Type B pancreatic cell (in vitro differentiated cells): ENCODE results near the gene PCGF1. TPM values are rescaled to one million over a fixed set of nuclear protein-coding genes. Genes with fewer than 3 reads are reported as not detected.
A peak's percentile ranks its signal among the peaks of the same experiment; 100 is the strongest.

Experiments used
- DNase-seq: peaks from one replicate; pipeline ENCODE4 v3.0.0; 2021; ENCODE audit warnings: mixed read lengths; ENCODE audit not compliant: unreplicated experiment; ENCODE audit errors: extremely low spot score
- H3K27ac Mint-ChIP-seq: 2 replicates; pipeline ENCODE4 v1.8.0; 2021; ENCODE audit warnings: mild to moderate bottlenecking, mixed read lengths
- H3K27me3 Mint-ChIP-seq: 2 replicates; pipeline ENCODE4 v1.8.0; 2021; ENCODE audit warnings: mixed read lengths
- H3K36me3 Mint-ChIP-seq: 2 replicates; pipeline ENCODE4 v1.8.0; 2021; ENCODE audit warnings: mixed read lengths
- H3K4me1 Mint-ChIP-seq: one replicate; pipeline ENCODE4 v1.8.0; 2021; ENCODE audit warnings: mixed read lengths; ENCODE audit not compliant: unreplicated experiment
- H3K4me3 Mint-ChIP-seq: 2 replicates; pipeline ENCODE4 v1.8.0; 2021; ENCODE audit warnings: mild to moderate bottlenecking, mixed read lengths
- H3K9me3 Mint-ChIP-seq: 2 replicates; pipeline ENCODE4 v1.8.0; 2021; ENCODE audit warnings: mixed read lengths
- total RNA-seq: library from RNA; stranded (reverse); gene quantifications from 2 replicates; pipeline ENCODE4 v1.2.1, GENCODE V29; 2021; ENCODE audit warnings: low replicate concordance
- TF ChIP-seq, protein P1 (sequence below): fragments of 200-600 bp; sonication (generic); conservative IDR thresholded peaks from 2 replicates; pipeline ENCODE4 v1.5.0; 2021; ENCODE audit warnings: antibody characterized with exemption, mild to moderate bottlenecking

PCGF1 gene
- total RNA-seq, 1 donor from 2014 or later, result 30.1 TPM

DNA sequence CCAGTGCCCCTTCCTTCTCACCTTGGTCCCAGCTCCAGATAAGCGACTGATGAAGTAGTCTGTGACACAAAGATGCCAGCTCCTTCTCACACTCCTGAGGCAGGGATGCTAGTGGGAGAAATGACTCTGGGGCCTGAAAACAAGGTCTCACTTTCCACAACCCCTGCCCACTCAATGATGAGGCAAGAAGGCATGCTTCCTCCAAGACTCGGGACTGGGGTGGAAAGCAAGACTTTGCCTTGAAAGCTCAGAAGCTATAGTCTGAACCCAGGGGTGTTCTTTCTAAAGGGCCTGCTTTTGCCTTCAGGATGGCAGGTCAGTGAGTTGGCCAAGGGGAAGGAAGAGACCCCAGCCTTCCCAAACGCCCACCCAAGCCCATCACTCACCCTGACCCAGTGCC is 26.1 kb downstream of the PCGF1 start:
- TF ChIP-seq, protein P1, sequence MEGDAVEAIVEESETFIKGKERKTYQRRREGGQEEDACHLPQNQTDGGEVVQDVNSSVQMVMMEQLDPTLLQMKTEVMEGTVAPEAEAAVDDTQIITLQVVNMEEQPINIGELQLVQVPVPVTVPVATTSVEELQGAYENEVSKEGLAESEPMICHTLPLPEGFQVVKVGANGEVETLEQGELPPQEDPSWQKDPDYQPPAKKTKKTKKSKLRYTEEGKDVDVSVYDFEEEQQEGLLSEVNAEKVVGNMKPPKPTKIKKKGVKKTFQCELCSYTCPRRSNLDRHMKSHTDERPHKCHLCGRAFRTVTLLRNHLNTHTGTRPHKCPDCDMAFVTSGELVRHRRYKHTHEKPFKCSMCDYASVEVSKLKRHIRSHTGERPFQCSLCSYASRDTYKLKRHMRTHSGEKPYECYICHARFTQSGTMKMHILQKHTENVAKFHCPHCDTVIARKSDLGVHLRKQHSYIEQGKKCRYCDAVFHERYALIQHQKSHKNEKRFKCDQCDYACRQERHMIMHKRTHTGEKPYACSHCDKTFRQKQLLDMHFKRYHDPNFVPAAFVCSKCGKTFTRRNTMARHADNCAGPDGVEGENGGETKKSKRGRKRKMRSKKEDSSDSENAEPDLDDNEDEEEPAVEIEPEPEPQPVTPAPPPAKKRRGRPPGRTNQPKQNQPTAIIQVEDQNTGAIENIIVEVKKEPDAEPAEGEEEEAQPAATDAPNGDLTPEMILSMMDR, result no peak
- no peak for DNase-seq
- H3K4me1 Mint-ChIP-seq, result peaks cover 21% of the 10 kb centered on the region
- H3K27me3 Mint-ChIP-seq, result no peaks in the 10 kb centered on the region
- H3K9me3 Mint-ChIP-seq, result no peaks in the 10 kb centered on the region
- no peak overlapping the region for H3K27ac Mint-ChIP-seq
- peak overlapping the region; percentile 100 for H3K4me3 Mint-ChIP-seq
- peaks cover 12% of the 10 kb centered on the region for H3K36me3 Mint-ChIP-seq

DNA sequence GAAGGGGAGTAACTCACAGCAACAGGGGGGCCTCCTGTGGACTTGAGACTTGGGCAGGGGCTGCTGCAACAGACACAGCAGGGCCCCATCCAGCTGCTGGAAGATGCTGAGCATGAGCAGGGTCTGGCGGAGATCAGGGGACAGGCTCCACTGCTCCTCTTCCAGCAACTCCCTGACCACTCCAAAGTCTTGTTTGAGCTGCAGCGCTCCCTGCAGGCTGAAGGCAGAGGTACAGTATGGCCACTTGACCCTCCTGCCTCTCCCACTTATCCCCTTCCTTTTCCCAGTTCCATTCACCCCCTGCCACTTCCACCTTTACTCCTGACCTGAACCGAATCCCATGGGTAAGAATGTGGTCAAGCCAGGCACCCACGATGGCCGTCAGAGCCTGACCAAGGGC is 32.6 kb downstream of the PCGF1 start:
- DNase-seq, result no peak
- peaks cover 11% of the 10 kb centered on the region for H3K4me1 Mint-ChIP-seq
- TF ChIP-seq, protein P1, result peak; percentile 50
- no peak overlapping the region for H3K4me3 Mint-ChIP-seq
- no peaks in the 10 kb centered on the region for H3K9me3 Mint-ChIP-seq
- H3K36me3 Mint-ChIP-seq, result peaks cover 19% of the 10 kb centered on the region
- H3K27me3 Mint-ChIP-seq, result no peaks in the 10 kb centered on the region
- peak overlapping the region; percentile 41 for H3K27ac Mint-ChIP-seq

DNA sequence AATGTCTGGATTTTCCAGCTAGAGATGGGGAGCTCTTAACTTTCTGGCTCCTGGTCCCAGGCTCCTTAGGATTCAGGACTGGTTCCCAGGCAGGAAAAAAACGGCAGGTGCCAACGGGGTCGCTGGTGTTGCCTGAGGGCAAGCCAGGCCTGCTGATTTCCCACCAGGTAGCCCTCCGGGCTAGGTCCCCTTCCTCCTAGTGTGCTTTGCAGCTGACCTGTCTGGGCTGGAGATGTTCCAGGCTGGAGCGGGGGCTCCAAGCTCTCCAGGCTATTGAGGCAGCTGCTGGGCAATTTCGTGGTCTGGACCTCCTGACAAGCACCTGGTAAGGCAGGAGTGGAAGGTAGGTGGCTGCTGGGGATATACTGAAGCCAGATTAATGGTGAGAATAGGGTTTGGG is 33.0 kb downstream of the PCGF1 start:
- Mint-ChIP-seq H3K4me3 (no peak overlapping the region), H3K27me3 (no peaks in the 10 kb centered on the region), H3K9me3 (no peaks in the 10 kb centered on the region), H3K36me3 (peaks cover 19% of the 10 kb centered on the region), H3K27ac (no peak overlapping the region), H3K4me1 (peaks cover 9% of the 10 kb centered on the region)
- no peak for DNase-seq
- TF ChIP-seq, protein P1, result no peak

DNA sequence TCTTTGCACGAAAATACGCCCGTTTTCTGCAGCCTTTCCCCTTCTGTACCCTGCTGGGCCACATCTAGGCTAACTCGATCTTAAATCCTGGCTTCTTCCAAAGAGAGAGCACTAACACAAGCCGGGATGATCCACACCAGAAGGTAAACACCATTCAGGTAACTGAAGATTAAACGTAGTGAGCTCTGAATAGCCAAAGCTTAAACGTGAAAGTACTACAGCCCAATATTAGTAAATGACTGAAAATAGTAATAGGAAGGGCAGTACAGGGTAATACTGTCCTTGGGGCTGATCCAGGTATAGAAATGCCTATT is 34.6 kb downstream of the PCGF1 start:
- Mint-ChIP-seq H3K36me3 (peaks cover 16% of the 10 kb centered on the region), H3K4me3 (peak overlapping the region; percentile 99), H3K9me3 (no peaks in the 10 kb centered on the region), H3K27ac (peak overlapping the region; percentile 97), H3K27me3 (no peaks in the 10 kb centered on the region), H3K4me1 (peaks cover 9% of the 10 kb centered on the region)
- DNase-seq, result no peak
- TF ChIP-seq, protein P1, result no peak

DNA sequence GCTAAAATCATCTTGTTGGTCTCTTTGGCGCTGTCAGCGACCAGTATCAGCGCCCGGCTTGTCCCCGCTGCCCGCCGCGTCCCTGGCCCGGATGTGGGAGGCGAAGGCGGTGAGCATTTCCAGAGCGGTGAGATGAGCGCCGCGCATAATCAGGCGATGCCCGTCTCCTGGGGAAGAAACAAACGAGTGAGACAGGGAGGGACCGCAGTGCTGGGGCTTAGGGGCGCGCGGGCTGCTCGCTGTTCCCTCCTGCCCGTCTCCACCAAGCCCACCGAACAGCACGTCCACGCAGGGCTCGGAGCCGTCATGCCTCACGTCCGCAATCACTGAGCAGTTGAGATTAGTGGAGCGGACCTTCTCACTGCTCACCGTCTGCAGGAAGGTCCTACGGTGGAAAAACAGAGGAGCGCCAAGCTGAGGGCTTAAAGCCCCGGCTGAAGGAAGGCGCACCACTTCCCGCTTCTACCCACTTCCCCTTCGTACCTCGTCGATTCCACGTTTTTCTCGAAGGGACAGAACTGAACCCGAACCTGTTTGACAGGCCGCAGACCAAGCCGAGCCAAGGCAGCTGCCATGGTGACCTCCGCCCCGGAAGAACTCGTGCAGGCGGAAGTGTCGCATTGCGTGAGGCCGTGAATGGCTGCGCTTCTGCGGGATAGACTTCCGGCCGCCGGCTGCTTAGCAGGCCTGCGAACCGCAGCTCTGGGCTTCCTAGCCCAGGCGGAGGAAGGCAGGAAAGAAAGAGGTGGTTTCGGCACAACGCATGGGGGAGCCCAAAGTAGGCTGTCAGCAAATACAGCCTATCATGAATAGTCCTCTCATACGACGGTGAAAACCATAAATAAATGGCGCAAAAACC is 35.2 kb downstream of the PCGF1 start, which contains the start of gene MRPL53:
MRPL53 (minus strand) TSS at position 595 of the 859 bp plus-strand sequence; CDS start at position 575, 20 bp downstream.
- peaks cover 16% of the 10 kb centered on the region for H3K36me3 Mint-ChIP-seq
- peak within 1 kb of the TSS; percentile 97 for H3K27ac Mint-ChIP-seq
- H3K4me1 Mint-ChIP-seq, result peaks cover 9% of the 10 kb centered on the region
- TF ChIP-seq, protein P1, result no peak
- H3K4me3 Mint-ChIP-seq, result peak within 1 kb of the TSS; percentile 99
- H3K9me3 Mint-ChIP-seq, result no peaks in the 10 kb centered on the region
- DNase-seq, result peak; percentile 96
- no peaks in the 10 kb centered on the region for H3K27me3 Mint-ChIP-seq
